SK-N-SH treated with all-trans-retinoic acid at 6 μM for 48 hours (cell line): ENCODE measurements around the gene NFATC3.

ENCODE experiments used
- ATAC-seq: fragments of 200-7000 bp; cut with Tn5 transposase; 3 replicates; pipeline ENCODE4 v1.9.1; 2020; ENCODE audit warnings: mild to moderate bottlenecking, moderate library complexity
- ARNTL ChIP-seq: fragments of 450-650 bp; formaldehyde crosslinking; IDR thresholded peaks from 2 replicates; pipeline ENCODE4 v1.5.0; 2020; ENCODE audit warnings: low read depth, mild to moderate bottlenecking, moderate library complexity, borderline replicate concordance
- BACH2 ChIP-seq: fragments of 250-450 bp; sonication (Bioruptor Pico); IDR thresholded peaks from 2 replicates; pipeline ENCODE4 v1.9.0; 2021; ENCODE audit warnings: mild to moderate bottlenecking, borderline replicate concordance
- CREB5 ChIP-seq: fragments of 250-450 bp; sonication (Bioruptor Pico); IDR thresholded peaks from 2 replicates; pipeline ENCODE4 v1.5.1; 2020; ENCODE audit warnings: low read depth, mild to moderate bottlenecking, moderate library complexity
- CSDC2 ChIP-seq: fragments of 250-450 bp; sonication (Bioruptor Pico); IDR thresholded peaks from 2 replicates; pipeline ENCODE4 v1.5.0; 2020; ENCODE audit warnings: mild to moderate bottlenecking, moderate library complexity
- ESRRG ChIP-seq: fragments of 250-450 bp; sonication (Bioruptor Pico); IDR thresholded peaks from 2 replicates; pipeline ENCODE4 v1.6.1; 2021; ENCODE audit warnings: mild to moderate bottlenecking
- ISL1 ChIP-seq: fragments of 250-450 bp; sonication (Bioruptor Pico); IDR thresholded peaks from 2 replicates; pipeline ENCODE4 v2.1.2; 2022; ENCODE audit warnings: mild to moderate bottlenecking, moderate library complexity
- OSR1 ChIP-seq: fragments of 250-450 bp; sonication (Bioruptor Pico); IDR thresholded peaks from 2 replicates; pipeline ENCODE4 v1.8.0; 2022; ENCODE audit warnings: moderate library complexity, mild to moderate bottlenecking, inconsistent platforms
- PPARA ChIP-seq: fragments of 250-450 bp; sonication (Bioruptor Pico); IDR thresholded peaks from 2 replicates; pipeline ENCODE4 v1.5.0; 2020; ENCODE audit warnings: mild to moderate bottlenecking, borderline replicate concordance
- RARB ChIP-seq: fragments of 250-450 bp; sonication (Bioruptor Pico); IDR thresholded peaks from 2 replicates; pipeline ENCODE4 v1.8.0; 2021; ENCODE audit warnings: mild to moderate bottlenecking, moderate library complexity
- SNAI2 ChIP-seq: fragments of 250-450 bp; sonication (Bioruptor Pico); IDR thresholded peaks from 2 replicates; pipeline ENCODE4 v1.5.0; 2020; ENCODE audit warnings: mild to moderate bottlenecking, moderate library complexity
- TCF4 ChIP-seq: fragments of 250-450 bp; sonication (Bioruptor Pico); IDR thresholded peaks from 2 replicates; pipeline ENCODE4 v1.8.0; 2021; ENCODE audit warnings: mild to moderate bottlenecking, moderate library complexity, borderline replicate concordance
- TOX ChIP-seq: fragments of 250-450 bp; sonication (Bioruptor Pico); IDR thresholded peaks from 2 replicates; pipeline ENCODE4 v1.8.0; 2021; ENCODE audit warnings: mild to moderate bottlenecking, moderate library complexity, borderline replicate concordance
- TSHZ2 ChIP-seq: fragments of 250-450 bp; sonication (Bioruptor Pico); IDR thresholded peaks from 2 replicates; pipeline ENCODE4 v1.5.0; 2020; ENCODE audit warnings: mild to moderate bottlenecking, moderate library complexity
- ZC3H10 ChIP-seq: fragments of 250-450 bp; sonication (Bioruptor Pico); IDR thresholded peaks from 2 replicates; pipeline ENCODE4 v1.5.1; 2021; ENCODE audit warnings: mild to moderate bottlenecking, moderate library complexity
- ZFP3 ChIP-seq: fragments of 250-450 bp; sonication (Bioruptor Pico); IDR thresholded peaks from 2 replicates; pipeline ENCODE4 v1.5.0; 2020; ENCODE audit warnings: mild to moderate bottlenecking, moderate library complexity
- ZFP30 ChIP-seq: fragments of 450-650 bp; formaldehyde crosslinking; IDR thresholded peaks from 2 replicates; pipeline ENCODE4 v1.5.0; 2022; ENCODE audit warnings: mild to moderate bottlenecking, moderate library complexity
- ZNF565 ChIP-seq: fragments of 450-650 bp; formaldehyde crosslinking; conservative IDR thresholded peaks from 2 replicates; pipeline ENCODE4 v1.5.0; 2020; ENCODE audit warnings: low read depth, mild to moderate bottlenecking, moderate library complexity
- ZNF70 ChIP-seq: fragments of 450-650 bp; formaldehyde crosslinking; IDR thresholded peaks from 2 replicates; pipeline ENCODE4 v1.5.0; 2020; ENCODE audit warnings: mild to moderate bottlenecking, moderate library complexity
- TF ChIP-seq, protein P1 (sequence below): fragments of 250-450 bp; sonication (Bioruptor Pico); IDR thresholded peaks from 2 replicates; pipeline ENCODE4 v1.5.1; 2021; ENCODE audit warnings: mild to moderate bottlenecking, moderate library complexity
- TF ChIP-seq, protein P2 (sequence below): fragments of 250-450 bp; sonication (Bioruptor Pico); IDR thresholded peaks from 2 replicates; pipeline ENCODE4 v1.8.0; 2021; ENCODE audit warnings: low read depth, mild to moderate bottlenecking, moderate library complexity, borderline replicate concordance

Gene NFATC3

DNA sequence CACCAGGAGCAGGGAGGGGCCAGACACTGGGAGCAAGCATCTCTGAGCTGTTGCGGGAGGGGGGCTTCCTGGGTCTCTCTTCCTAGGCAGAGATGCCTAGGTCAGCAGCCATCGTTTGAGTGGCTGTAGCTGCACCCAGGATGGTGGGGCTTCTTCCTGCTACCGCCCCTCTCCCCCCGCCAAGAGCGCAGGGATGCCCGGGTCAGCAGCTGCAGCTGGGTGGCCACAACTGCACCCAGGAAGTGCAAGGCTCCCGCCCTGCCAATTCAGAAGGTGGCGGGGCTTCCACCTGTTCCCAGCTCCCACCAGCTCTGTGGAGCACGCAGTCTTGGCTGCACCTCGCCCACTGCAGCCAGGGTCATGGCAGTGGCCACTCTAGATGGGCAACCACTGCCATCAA, 103.0 kb downstream of the NFATC3 start:
- no peak for ATAC-seq

GRCh38 chr16:68190081-68190480, 104.9 kb downstream of the NFATC3 start:
- TF ChIP-seq CREB5 (CRISPR knock-in tag) (no peak), RARB (CRISPR knock-in tag) (no peak), ZFP30 (CRISPR knock-in tag) (no peak), OSR1 (CRISPR knock-in tag) (no peak), TCF4 (CRISPR knock-in tag) (no peak), ZFP3 (CRISPR knock-in tag) (no peak), ESRRG (CRISPR knock-in tag) (no peak), BACH2 (CRISPR knock-in tag) (no peak), PPARA (CRISPR knock-in tag) (no peak)
- TF ChIP-seq, protein P1, sequence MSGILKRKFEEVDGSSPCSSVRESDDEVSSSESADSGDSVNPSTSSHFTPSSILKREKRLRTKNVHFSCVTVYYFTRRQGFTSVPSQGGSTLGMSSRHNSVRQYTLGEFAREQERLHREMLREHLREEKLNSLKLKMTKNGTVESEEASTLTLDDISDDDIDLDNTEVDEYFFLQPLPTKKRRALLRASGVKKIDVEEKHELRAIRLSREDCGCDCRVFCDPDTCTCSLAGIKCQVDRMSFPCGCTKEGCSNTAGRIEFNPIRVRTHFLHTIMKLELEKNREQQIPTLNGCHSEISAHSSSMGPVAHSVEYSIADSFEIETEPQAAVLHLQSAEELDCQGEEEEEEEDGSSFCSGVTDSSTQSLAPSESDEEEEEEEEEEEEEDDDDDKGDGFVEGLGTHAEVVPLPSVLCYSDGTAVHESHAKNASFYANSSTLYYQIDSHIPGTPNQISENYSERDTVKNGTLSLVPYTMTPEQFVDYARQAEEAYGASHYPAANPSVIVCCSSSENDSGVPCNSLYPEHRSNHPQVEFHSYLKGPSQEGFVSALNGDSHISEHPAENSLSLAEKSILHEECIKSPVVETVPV (CRISPR knock-in tag): no peak
- TF ChIP-seq, protein P2, sequence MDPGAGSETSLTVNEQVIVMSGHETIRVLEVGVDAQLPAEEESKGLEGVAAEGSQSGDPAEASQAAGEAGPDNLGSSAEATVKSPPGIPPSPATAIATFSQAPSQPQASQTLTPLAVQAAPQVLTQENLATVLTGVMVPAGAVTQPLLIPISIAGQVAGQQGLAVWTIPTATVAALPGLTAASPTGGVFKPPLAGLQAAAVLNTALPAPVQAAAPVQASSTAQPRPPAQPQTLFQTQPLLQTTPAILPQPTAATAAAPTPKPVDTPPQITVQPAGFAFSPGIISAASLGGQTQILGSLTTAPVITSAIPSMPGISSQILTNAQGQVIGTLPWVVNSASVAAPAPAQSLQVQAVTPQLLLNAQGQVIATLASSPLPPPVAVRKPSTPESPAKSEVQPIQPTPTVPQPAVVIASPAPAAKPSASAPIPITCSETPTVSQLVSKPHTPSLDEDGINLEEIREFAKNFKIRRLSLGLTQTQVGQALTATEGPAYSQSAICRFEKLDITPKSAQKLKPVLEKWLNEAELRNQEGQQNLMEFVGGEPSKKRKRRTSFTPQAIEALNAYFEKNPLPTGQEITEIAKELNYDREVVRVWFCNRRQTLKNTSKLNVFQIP (CRISPR knock-in tag): no peak
- TF ChIP-seq, all 23 proteins: peak for 0
- no peak for ATAC-seq

More for the DNA sequence above, 103.0 kb downstream of the NFATC3 start:
- TF ChIP-seq ZNF565 (CRISPR knock-in tag): no peak
- no peak for TF ChIP-seq TCF4 (CRISPR knock-in tag)

DNA sequence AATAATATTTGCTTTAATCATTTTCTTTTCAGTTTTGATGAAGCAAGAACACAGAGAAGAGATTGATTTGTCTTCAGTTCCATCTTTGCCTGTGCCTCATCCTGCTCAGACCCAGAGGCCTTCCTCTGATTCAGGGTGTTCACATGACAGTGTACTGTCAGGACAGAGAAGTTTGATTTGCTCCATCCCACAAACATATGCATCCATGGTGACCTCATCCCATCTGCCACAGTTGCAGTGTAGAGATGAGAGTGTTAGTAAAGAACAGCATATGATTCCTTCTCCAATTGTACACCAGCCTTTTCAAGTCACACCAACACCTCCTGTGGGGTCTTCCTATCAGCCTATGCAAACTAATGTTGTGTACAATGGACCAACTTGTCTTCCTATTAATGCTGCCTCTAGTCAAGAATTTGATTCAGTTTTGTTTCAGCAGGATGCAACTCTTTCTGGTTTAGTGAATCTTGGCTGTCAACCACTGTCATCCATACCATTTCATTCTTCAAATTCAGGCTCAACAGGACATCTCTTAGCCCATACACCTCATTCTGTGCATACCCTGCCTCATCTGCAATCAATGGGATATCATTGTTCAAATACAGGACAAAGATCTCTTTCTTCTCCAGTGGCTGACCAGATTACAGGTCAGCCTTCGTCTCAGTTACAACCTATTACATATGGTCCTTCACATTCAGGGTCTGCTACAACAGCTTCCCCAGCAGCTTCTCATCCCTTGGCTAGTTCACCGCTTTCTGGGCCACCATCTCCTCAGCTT, 105.8 kb downstream of the NFATC3 start:
- no peak for ATAC-seq
- TF ChIP-seq BACH2 (CRISPR knock-in tag) (no peak), TOX (CRISPR knock-in tag) (no peak), TSHZ2 (CRISPR knock-in tag) (no peak), ARNTL (CRISPR knock-in tag) (no peak), ZFP3 (CRISPR knock-in tag) (no peak), ISL1 (no peak), ZNF70 (CRISPR knock-in tag) (no peak), SNAI2 (CRISPR knock-in tag) (no peak), CSDC2 (CRISPR knock-in tag) (no peak), ZC3H10 (CRISPR knock-in tag) (no peak), OSR1 (CRISPR knock-in tag) (no peak), RARB (CRISPR knock-in tag) (no peak), PPARA (CRISPR knock-in tag) (no peak)
- TF ChIP-seq, protein P2 (CRISPR knock-in tag): no peak
